GM12878 (cell line): ENCODE data around the gene FRMPD2. TPM values are rescaled to one million over a fixed set of nuclear protein-coding genes. Genes with fewer than 3 reads are reported as not detected.

Experiments used
- ATAC-seq: fragments of 200-7000 bp; cut with Tn5 transposase; 3 replicates; pipeline ENCODE4 v1.9.1; 2020; ENCODE audit warnings: mild to moderate bottlenecking, moderate library complexity
- BruUV-seq: library from RNA; stranded (reverse); fragments of 400-500 nt; replicated peaks from 2 replicates; lab custom pipeline; 2021; lab: Mats Ljungman, UMichigan
- CTCF ChIA-PET: fragments of 300-600 bp; sonication (Branson Sonifier 250); formaldehyde crosslinking; extraction: SDS; loops from one replicate; lab custom pipeline; 2021; ENCODE audit warnings: inconsistent platforms; lab: Yijun Ruan, JAX
- POLR2A ChIA-PET: fragments of 350-600 bp; formaldehyde crosslinking; extraction: SDS; loops from one replicate; lab custom pipeline; 2021; ENCODE audit warnings: inconsistent platforms; lab: Charles Lee
- RAD21 ChIA-PET: fragments of 300-600 bp; sonication (Branson Sonifier 250); formaldehyde crosslinking; loops from one replicate; lab custom pipeline; 2023; ENCODE audit warnings: antibody characterized with exemption; ENCODE audit not compliant: unreplicated experiment; lab: Charles Lee
- SMC1A ChIA-PET: fragments of 300-600 bp; sonication (Branson Sonifier 250); formaldehyde crosslinking; loops from one replicate; lab custom pipeline; 2023; ENCODE audit not compliant: unreplicated experiment, uncharacterized antibody; lab: Charles Lee
- DNase-seq: peaks from one replicate; pipeline ENCODE4 v3.0.0-alpha.2; 2011; ENCODE audit warnings: low read depth, low spot score
- FAIRE-seq: peaks from 3 replicates; lab custom pipeline; 2011; peaks lifted over from hg19 to GRCh38; lab: Jason Lieb, UNC
- H2AFZ ChIP-seq: 2 replicates; pipeline ENCODE4 v1.6.0; 2011; ENCODE audit warnings: low read depth, low read length, control low read depth; ENCODE audit not compliant: control insufficient read depth
- H3K27ac ChIP-seq: 2 replicates; pipeline ENCODE4 v1.5.1; 2011; ENCODE audit warnings: control low read depth; ENCODE audit not compliant: control insufficient read depth, insufficient read depth
- H3K27me3 ChIP-seq, 2 experiments: replicated peaks in 1 of 2; 2 replicates each; pipeline versions ENCODE4 v1.6.0 to v1.6.1; 2011; ENCODE audit warnings: low read length in 1 of 2; ENCODE audit not compliant: control insufficient read depth in 2 of 2, insufficient read depth in 2 of 2
- H3K36me3 ChIP-seq, 2 experiments: 2 replicates each; pipeline ENCODE4 v1.5.1; 2011; ENCODE audit warnings: low read length in 1 of 2; ENCODE audit not compliant: control insufficient read depth in 2 of 2, insufficient read depth in 2 of 2
- H3K4me1 ChIP-seq: 2 replicates; pipeline ENCODE4 v1.6.1; 2011; ENCODE audit warnings: mild to moderate bottlenecking, low read length, moderate library complexity, mixed read lengths; ENCODE audit not compliant: control insufficient read depth, insufficient read depth
- H3K4me2 ChIP-seq: 2 replicates; pipeline ENCODE4 v1.6.0; 2011; ENCODE audit warnings: control low read depth; ENCODE audit not compliant: control insufficient read depth, insufficient read depth
- H3K4me3 ChIP-seq: fragments of 200-600 bp; sonication (generic); 2 replicates; pipeline ENCODE4 v1.5.1; 2016
- H3K79me2 ChIP-seq: 2 replicates; pipeline ENCODE4 v1.6.0; 2011; ENCODE audit warnings: low read length; ENCODE audit not compliant: control insufficient read depth, insufficient read depth
- H3K9ac ChIP-seq: 2 replicates; pipeline ENCODE4 v1.8.0; 2011; ENCODE audit warnings: low read length, control low read depth, mixed read lengths; ENCODE audit not compliant: control insufficient read depth, insufficient read depth
- H3K9me3 ChIP-seq: replicated peaks from 3 replicates; pipeline ENCODE4 v1.5.1; 2011; ENCODE audit warnings: mild to moderate bottlenecking, low read length; ENCODE audit not compliant: control insufficient read depth, insufficient read depth
- H4K20me1 ChIP-seq: 2 replicates; pipeline ENCODE4 v1.6.0; 2011; ENCODE audit not compliant: control insufficient read depth, insufficient read depth
- BMI1 ChIP-seq: fragments of 450-650 bp; IDR thresholded peaks from 2 replicates; pipeline ENCODE4 v1.6.1; 2016; ENCODE audit warnings: mild to moderate bottlenecking, moderate library complexity, borderline replicate concordance
- ETV6 ChIP-seq, 2 experiments: fragments of 450-650 bp in 1 of 2; IDR thresholded peaks in 1 of 2; conservative IDR thresholded peaks in 1 of 2; 2 replicates each; pipeline ENCODE4 v1.6.1; 2014; ENCODE audit warnings: antibody characterized with exemption in 1 of 2, borderline replicate concordance in 1 of 2, low read depth in 1 of 2, mild to moderate bottlenecking in 1 of 2, moderate library complexity in 1 of 2
- EZH2 ChIP-seq: IDR thresholded peaks from 2 replicates; pipeline ENCODE4 v1.6.1; 2012; ENCODE audit warnings: low read depth, mild to moderate bottlenecking, control low read depth, inconsistent platforms, low read length, borderline replicate concordance; ENCODE audit not compliant: control insufficient read depth
- MEF2B ChIP-seq: fragments of 450-650 bp; IDR thresholded peaks from 2 replicates; pipeline ENCODE4 v1.6.1; 2018; ENCODE audit warnings: mild to moderate bottlenecking, moderate library complexity; ENCODE audit not compliant: partially characterized antibody, poor library complexity, severe bottlenecking
- NR2C2 ChIP-seq: IDR thresholded peaks from 2 replicates; pipeline ENCODE4 v1.6.1; 2011; ENCODE audit warnings: borderline replicate concordance, low read depth; ENCODE audit not compliant: control insufficient read depth, insufficient read length
- PML ChIP-seq: IDR thresholded peaks from 2 replicates; pipeline ENCODE4 v1.6.1; 2012; ENCODE audit warnings: low read length, inconsistent platforms
- POLR2A ChIP-seq: IDR thresholded peaks from 2 replicates; pipeline ENCODE4 v1.6.1; 2011; ENCODE audit warnings: low read depth, mild to moderate bottlenecking, low read length
- POU2F2 ChIP-seq: IDR thresholded peaks from 3 replicates; pipeline ENCODE4 v1.6.1; 2011; ENCODE audit warnings: low read depth, mild to moderate bottlenecking, low read length, borderline replicate concordance
- RAD51 ChIP-seq: fragments of 450-650 bp; IDR thresholded peaks from 2 replicates; pipeline ENCODE4 v1.6.1; 2016; ENCODE audit warnings: moderate library complexity, mild to moderate bottlenecking, inconsistent platforms
- SMAD1 ChIP-seq: fragments of 450-650 bp; IDR thresholded peaks from 2 replicates; pipeline ENCODE4 v1.6.1; 2018; ENCODE audit warnings: mild to moderate bottlenecking, low read depth; ENCODE audit not compliant: partially characterized antibody
- SREBF1 ChIP-seq: IDR thresholded peaks from 2 replicates; pipeline ENCODE4 v1.6.1; 2012; ENCODE audit warnings: mild to moderate bottlenecking, low read length
- SUPT20H ChIP-seq: IDR thresholded peaks from 2 replicates; pipeline ENCODE4 v1.6.1; 2011; ENCODE audit warnings: low read depth, mild to moderate bottlenecking, low read length, moderate library complexity, borderline replicate concordance; ENCODE audit not compliant: control insufficient read depth
- TARDBP ChIP-seq: IDR thresholded peaks from 2 replicates; pipeline ENCODE4 v1.6.1; 2016; ENCODE audit warnings: borderline replicate concordance
- ZBTB4 ChIP-seq: fragments of 450-650 bp; formaldehyde crosslinking; IDR thresholded peaks from 2 replicates; pipeline ENCODE4 v1.4.0; 2022; ENCODE audit warnings: mild to moderate bottlenecking, moderate library complexity
- ZNF622 ChIP-seq: fragments of 450-650 bp; IDR thresholded peaks from 2 replicates; pipeline ENCODE4 v1.6.1; 2017; ENCODE audit warnings: mild to moderate bottlenecking, inconsistent platforms
- ZSCAN29 ChIP-seq: fragments of 450-650 bp; IDR thresholded peaks from 2 replicates; pipeline ENCODE4 v1.6.1; 2017; ENCODE audit warnings: mild to moderate bottlenecking, moderate library complexity
- WGBS: methylation state at CpG from one replicate; pipeline ENCODE4 v1.1.6; 2016; ENCODE audit warnings: low lambda C conversion rate; ENCODE audit not compliant: insufficient replicate concordance, insufficient coverage; ENCODE audit errors: missing lambda C conversion rate; 5-methylcytosine and 5-hydroxymethylcytosine counted together
- in situ Hi-C: fragments of 300-500 bp; cut with MboI; formaldehyde crosslinking; loops from 9 replicates; pipeline ENCODE4 v1.14.3; 2018; ENCODE audit warnings: mixed read lengths
- intact Hi-C: fragments of 100-400 bp; cut with micrococcal nuclease; formaldehyde crosslinking; loops from one replicate; pipeline ENCODE4 v1.14.2; 2022; ENCODE audit not compliant: unreplicated experiment
- polyA plus RNA-seq, 11 experiments: library from polyadenylated mRNA; depleted of rRNA in 4 of 11; unstranded in 6 of 11; stranded (reverse) in 5 of 11; fragments of >200 nt; fragmentation: Nextera tagmentation in 4 of 11; fragmentation: Illumina TruSeq in 1 of 11; extraction: Ambion mirVana in 4 of 11; extraction: Trizol in 1 of 11; gene quantifications; 1 replicate in 1 of 11; 2 replicates in 10 of 11; pipeline versions ENCODE4 v1.2.1 to v1.2.3, GENCODE V29; 2011 to 2016; ENCODE audit warnings: inconsistent platforms in 2 of 11, missing spikeins in 2 of 11, low read depth in 1 of 11
- total RNA-seq, 4 experiments: library from RNA; depleted of rRNA in 3 of 4; stranded (reverse); fragments of >200 nt in 3 of 4; fragmentation: Illumina TruSeq in 1 of 4; extraction: Trizol in 1 of 4; gene quantifications; 2 replicates each; pipeline versions ENCODE4 v1.2.1 to v1.2.3, GENCODE V29; 2013 to 2021

The FRMPD2 gene
- total and polyA plus RNA-seq, 10 of the 15 experiments (the other 5 are each of a cell fraction or from before 2014, with no cell fraction given), result 0.38 to 5.7 (median 1.4) TPM

GRCh38 chr10:48299066-48299465 is 24.6 kb upstream of the FRMPD2 start (continued):
- TF ChIP-seq ZBTB4 (CRISPR knock-in tag), result no peak
- no peak for TF ChIP-seq TARDBP
- TF ChIP-seq POU2F2, result no peak
- no peak for TF ChIP-seq SREBF1

- DNase-seq (no peak), FAIRE-seq (no peak), ATAC-seq (no peak)
- Histone ChIP-seq H3K27me3 (no peaks in the 10 kb centered on the region), H3K79me2 (no peaks in the 10 kb centered on the region), H3K9ac (no peak overlapping the region), H3K27ac (no peak overlapping the region), H4K20me1 (no peaks in the 10 kb centered on the region), H3K4me2 (no peak overlapping the region), H3K36me3 (no peaks in the 10 kb centered on the region), H3K9me3 (no peaks in the 10 kb centered on the region; the same call in 2 of the 3 replicates), H3K4me1 (no peaks in the 10 kb centered on the region), H3K4me3 (no peak overlapping the region), H2AFZ (no peak overlapping the region)
- CTCF ChIA-PET, result no interaction called here
- SMC1A ChIA-PET, result no interaction called here
- in situ Hi-C loops (no loop called here), intact Hi-C loops (no loop called here)
- TF ChIP-seq ETV6 (conservative IDR thresholded peaks at IDR 0.05 in 1 of 2, IDR thresholded peaks at IDR 0.05 in 1 of 2; ENCODE audit: borderline replicate concordance in 1 of 2, low read depth in 1 of 2) (no peak), ZNF622 (no peak), BMI1 (no peak), RAD51 (no peak), MEF2B (no peak), SUPT20H (no peak), POLR2A (no peak), ZSCAN29 (no peak), POU2F2 (no peak), NR2C2 (no peak), EZH2 (no peak), PML (no peak), SMAD1 (no peak)
- RAD21 ChIA-PET, result no interaction called here
- no TSS peak for BruUV-seq
- POLR2A ChIA-PET, result interaction anchor here (1.1 kb wide), 1 partner anchor 9 kb away, joined by 3 read pairs; no protein-coding TSS in a partner anchor
- 72% methylated on average over 4 of the region's 4 CpGs for WGBS
Measured at GRCh38 chr10:48296576-48297098, 22.1 kb upstream of the FRMPD2 start.
